NCI-H2227 treated with DMSO at 0.1 percent for 48 hours (cell line): ENCODE measurements around the gene USF3.

Experiments used
- DNase-seq: peaks from one replicate; lab custom pipeline; 2025; lab: John Stamatoyannopoulos, UW

The USF3 gene

DNA sequence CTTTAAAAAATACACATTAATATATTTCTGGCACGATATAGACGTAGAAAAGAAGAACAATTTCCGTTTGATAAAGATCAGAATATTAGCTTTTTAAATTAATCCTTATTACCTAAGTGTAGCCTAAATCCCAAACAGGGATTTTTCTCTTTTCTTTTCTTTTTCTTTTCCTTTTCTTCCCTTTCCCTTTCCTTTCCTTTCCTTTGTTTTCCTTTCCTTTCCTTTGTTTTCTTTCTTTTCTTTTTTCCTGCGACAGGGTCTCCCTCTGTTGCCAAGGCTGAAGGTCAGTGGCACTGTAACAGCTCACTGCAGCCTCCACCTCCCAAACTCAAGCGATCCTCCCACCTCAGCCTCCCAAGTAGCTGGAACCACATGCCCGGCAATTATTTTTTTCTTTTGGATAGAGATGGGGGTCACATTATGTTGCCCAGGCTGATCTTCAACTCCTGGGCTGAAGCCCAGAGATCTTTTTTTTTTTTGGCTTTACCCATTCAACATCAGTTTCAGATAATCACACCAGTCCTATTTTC, 1.8 kb upstream of the USF3 start:
- DNase-seq, result no peak

DNA sequence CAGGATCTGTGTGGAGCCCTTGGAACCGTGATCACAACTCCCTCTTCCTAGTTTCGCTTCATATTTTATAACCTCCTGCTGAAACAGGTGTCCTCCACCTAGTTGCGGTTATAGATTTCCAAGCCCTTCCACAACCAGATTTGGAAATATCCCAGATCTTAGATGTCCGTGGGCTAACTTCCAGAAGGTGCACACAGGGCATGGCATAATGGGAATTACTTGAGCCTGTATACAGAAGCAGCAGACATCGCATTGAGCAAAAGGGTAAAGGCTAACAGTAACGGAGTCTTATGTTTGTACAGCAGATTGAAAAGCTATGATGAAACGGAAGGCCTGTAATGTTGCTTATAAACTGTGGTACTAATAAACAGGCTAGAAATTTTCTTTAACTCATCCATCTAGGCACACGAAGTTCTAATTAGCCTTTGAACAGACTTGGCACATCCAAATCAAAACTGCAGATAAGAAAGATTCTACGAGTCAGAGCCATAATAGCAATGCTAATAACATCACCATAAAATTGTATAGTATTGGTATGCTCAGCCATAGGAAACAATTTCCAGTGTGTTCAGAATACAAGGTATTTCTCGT, 1.2 kb upstream of the USF3 start:
- DNase-seq, result no peak

DNA sequence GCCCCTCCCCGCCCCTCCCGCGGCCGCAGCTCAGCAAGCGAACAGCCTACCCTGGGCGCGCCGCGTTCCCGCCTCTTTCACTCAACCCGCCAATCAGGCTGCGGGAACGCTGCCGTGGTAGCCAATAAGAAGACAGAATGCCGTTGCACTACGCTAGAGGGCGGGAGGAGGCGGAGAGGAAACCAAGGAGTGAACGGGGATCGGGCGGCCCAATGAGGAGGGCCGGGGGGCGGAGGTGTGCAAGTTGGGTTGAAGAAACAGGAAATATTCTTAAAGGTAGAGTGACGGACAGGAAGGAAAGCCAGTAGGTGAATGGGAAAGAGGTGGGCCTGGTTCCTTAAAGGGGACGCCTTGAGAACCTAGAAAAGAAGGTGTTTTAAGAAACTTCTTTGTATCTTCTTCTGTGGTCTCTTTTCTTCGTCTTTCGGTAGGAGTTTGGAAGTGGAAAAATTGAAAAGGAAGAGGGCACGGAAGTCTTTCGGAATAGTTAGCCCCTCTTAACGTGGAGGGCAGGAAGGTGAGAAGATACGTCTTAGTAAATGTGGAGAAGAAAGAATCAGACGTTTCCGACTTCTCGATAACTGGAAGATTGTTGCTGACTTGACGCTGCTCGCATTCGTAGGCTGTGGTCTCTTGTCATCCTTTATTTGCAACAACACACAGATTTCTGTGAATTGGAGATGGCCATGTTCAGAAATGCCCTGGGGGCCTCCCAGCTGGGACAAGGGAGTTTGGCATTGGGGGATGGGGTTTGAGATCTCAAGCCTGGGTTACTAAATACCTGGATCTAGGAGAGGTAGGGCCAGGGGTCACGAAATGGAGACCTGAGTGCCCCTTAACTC, 437 bp upstream of the USF3 start:
- DNase-seq, result peak; percentile 95

DNA sequence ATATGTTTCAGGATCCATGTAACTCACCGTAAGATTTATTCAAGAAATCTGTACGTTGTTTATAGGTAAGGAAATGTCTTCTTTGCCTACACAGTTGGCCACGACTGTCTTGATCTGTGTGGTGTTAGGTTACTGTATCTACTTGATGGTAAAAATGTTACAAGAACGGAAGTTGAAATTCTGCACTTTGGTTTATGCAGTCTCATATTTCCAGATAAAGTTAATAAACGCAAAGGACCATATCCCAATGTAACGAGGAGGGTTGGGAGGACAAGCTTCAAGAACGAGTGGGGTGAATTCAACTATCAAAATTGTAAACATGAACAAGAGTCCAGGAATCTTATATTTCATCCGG, 1.0 kb downstream of the USF3 start:
- no peak for DNase-seq

DNA sequence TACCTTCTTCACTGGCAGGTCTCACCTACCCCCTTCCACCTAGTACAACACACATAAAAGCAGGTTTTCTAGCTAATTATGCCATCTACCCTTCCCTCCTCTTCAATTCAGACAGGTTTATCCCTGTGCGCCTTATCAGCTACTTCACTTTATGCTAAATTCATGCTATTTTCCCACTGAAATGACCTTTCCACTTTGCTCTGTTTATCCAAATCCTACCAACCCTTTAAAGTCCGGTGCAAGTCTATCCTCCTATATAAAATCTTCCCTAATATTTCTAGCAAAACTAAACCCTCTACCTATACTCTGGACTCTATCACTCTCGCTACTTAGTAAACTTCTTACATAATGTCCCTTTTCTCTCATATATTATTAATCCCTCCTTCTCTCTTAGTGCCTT, 6.0 kb downstream of the USF3 start:
- DNase-seq, result no peak

DNA sequence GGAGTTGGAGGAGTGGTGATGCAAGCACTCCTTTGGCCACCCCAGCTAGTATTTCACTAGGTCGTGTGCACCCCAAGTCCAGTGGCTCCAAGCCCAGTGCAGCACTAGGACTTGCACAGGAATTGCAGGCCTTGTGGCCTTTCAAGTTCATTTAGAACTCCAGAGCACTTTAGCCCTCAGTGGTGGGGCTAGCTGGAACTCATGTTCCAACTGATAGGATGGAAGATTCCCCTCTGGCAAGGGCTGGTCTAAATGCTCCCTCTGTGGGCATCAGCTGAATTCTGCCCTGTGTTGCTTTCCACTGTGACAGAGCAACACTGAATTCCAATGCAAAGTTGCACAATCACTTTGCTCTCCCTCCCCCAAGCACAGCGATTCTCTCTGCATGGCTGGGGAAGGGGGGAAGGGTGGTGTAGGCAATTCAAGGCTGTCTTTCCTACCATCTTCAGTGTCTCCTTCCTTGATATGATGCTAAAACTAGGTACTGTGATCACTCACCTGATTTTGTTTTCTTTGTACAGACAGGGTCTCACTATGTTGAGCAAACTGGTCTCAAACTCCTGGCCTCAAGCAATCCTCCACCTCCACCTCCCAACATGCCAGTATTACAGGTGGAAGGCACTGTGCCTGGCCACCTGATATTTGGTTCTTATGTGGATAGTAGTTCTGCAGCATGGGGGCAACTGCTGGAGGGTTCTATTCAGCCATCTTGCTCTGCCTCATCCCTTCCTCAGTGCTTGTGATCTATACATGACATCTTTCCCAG, 10.3 kb downstream of the USF3 start:
- DNase-seq, result no peak

DNA sequence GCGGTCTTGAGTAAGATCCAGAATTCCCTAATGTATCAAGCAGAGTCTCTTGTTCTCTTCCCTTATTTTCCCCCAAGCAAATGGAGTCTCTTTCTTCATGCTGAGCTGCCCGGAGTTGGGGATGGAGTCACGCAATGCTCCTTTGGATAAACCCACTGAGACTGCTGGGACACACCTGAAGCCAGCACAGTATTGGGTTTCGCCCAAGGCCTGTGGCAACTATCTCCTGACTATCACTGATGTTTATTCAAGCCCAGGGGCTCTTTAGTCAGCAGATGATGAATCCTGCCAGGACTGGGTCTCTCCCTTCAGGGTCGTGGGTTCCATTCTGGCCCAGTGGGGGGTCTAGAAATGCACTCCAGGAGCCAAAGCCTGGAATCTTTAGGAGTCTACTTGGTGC, 11.3 kb downstream of the USF3 start:
- no peak for DNase-seq

DNA sequence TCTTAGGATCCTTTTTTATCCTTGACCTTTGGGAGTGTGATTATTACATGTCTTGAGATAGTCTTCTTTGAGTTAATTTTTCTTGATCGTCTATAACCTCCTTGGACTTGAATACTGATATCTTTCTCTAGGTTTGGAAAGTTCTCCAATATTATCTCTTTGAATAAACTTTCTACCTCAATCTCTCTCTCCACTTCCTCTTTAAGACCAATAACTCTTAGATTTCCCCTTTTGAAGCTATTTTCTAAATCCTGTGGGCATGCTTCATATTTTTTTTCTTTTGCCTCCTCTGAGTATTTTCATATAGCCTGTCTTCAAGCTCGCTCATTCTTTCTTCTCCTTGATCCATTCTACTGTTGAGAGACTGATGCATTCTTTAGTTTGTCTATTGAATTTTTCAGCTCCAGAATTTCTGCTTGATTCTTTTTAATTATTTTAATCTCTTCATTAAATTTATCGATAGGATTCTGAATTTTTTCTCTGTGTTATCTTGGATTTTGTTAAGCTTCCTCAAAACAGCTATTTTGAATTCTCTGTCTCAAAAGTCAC, 12.1 kb downstream of the USF3 start:
- no peak for DNase-seq

DNA sequence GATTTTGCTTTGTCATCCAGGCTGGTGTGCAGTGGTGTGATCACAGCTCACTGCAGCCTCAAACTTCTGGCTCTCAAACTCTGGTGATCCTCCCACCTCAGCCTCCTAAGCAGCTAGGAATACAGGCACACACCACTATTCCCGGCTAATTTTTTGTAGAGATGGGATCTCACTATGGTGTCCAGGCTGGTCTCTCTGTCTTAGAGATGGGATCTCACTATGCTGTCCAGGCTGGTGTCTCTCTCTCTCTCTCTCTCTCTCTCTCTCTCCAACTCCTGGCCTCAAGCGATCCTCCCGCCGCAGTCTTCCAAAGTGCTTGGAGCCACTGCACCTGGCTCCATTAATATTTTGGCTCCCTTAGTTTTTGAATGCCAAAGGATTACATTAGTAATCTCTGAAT, 17.7 kb downstream of the USF3 start:
- DNase-seq, result no peak

DNA sequence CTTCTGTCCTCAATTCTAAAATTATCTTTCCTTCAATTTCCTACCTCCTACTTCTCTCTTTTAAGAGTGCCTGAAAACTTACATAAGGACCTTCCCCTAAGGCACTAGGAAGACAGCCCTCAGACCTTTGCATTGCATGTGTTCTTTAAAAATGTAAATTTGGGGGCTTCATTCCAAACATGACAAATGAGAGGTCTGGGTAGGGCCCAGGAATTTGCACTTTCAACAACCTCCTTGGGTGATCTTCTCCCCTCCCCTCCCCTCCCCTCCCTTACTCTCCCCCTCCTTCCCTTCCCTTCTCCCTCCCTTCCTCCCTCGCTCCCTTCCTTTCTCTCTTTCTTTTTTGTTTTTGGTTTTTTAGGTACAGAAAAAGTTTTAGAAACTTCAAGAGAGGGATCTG, 18.7 kb downstream of the USF3 start:
- DNase-seq, result no peak

DNA sequence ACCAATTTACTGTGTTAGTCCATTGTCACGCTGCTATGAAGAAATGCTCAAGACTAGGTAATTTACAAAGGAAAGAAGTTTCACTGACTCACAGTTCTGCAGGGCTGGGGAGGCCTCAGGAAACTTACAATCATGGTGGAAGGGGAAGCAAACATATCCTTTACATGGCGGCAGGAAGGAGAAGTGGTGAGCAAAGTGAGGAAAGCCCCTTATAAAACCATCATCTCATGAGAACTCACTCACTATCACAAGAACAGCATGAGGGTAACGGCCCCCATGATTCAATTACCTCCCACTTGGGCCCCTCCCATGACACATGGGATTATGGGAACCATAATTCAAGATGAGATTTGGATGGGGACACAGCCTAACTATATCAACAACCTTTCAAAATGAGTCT, 20.2 kb downstream of the USF3 start:
- no peak for DNase-seq

DNA sequence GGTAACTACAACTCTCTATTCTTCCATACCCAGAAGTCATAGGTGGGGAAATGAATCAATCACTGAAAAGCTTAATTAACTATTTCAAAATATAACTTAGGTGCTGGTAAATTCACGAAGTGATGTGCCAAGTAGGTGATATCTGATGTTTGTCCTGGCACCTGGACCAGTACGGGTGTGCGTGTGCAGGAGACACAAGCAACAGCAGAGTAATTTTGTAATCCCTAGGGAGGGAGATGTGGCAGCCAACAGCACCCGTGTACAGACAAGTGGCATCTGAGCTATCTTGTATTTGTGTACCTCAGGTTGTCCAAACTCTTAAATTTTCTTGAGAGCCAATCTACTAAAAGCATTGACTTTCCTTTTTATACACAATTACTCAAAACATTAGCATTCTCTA, 22.8 kb downstream of the USF3 start:
- DNase-seq, result no peak

DNA sequence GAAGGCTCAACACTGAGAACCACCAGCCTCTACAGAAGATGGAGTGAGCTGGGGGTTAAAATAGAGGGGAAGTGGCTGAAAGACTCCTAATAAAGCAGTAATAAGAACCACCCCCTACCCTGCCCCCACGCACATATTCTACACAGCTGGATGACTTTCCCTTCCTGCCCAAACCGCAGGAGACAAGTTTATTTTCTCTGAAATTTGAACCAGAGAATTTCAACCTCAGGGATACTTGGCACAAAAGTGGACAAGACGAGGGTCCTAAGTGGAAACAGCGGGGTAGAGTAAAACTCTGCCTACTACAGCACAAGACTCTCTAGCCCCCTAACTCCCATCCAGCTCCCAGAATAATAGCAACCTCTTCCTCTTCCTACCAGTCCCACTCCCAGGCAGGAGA, 28.4 kb downstream of the USF3 start:
- no peak for DNase-seq

DNA sequence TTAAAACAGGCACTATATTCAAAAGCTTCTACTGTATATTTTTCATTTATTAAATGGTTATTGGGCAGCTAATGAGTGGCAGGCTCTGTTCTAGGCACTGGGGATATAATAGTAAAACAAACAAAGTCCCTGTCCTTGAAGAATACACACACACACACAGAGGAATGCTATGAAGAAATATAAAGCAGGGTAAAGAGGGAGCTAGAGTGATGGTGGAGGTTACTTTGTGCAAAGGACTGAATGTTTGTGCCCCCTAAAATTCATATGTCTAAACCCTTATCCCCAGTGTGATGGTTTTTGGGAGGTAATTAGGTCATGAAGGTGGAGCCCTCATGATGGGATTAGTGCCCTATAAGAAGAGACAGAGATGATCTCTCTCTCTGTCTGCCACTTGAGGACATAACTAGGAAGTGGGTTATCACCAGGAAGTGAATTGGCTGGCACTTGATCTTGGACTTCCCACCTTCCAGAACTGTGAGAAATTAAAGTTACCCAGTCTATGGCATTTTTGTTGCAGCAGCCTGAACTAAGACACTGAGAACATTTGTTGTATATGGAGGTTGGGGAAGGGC, 31.8 kb downstream of the USF3 start:
- no peak for DNase-seq

DNA sequence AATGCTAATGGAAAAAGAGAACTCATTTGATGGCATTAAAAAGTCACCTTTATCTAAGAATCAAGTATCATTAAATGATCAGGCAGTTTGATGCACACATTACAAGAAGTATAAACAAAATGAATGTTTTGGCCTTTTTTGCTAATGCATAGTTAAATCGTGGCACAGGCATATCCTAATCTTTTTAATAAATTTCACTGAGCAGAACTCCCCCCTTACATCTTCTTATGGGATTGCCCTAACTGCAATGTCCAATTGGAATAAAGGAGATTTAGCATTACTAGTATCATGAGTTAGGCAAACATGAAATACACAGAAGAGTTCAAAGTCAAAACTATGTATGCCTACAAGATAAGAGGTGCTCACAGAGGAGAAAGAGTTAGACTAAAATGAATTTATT, 32.7 kb downstream of the USF3 start:
- DNase-seq, result no peak

DNA sequence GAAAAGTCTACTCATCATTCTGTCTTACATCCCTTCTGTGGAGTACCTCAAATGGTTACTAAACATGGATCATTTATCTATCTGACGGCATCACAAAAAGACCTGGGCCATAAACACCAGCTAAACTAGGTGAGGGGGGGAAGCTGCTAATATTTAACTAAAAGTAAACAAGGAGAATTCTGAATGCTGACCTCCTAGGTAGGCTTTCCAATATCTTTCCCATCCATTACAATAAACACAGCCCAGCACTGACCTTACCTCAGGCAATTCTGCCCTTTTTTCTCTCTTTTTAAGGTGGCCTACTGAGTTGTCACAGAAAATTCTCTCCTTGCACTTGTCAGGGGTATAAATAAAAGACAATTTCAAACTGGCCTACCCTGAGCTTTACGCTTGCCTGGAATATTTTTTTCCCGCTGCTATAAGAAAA, 33.1 kb downstream of the USF3 start:
- no peak for DNase-seq

DNA sequence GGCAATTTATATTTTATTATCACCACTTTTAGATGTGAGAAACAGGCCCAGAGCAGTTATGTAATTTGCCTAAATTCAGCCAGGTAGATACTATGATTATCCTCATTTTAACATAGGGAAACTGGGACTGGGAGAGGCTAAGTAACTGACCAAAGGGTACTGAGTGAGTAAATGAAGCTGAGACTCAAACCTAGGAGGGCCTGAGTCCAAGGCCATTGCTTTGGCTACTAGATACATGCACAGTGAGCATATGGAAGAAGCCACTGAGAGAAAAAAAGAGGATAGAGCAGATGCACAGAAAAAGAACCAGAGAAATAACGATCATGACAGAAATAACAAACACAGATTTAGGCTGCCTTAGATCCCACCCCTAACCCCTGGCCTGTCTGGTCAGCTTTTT, 33.6 kb downstream of the USF3 start:
- no peak for DNase-seq

DNA sequence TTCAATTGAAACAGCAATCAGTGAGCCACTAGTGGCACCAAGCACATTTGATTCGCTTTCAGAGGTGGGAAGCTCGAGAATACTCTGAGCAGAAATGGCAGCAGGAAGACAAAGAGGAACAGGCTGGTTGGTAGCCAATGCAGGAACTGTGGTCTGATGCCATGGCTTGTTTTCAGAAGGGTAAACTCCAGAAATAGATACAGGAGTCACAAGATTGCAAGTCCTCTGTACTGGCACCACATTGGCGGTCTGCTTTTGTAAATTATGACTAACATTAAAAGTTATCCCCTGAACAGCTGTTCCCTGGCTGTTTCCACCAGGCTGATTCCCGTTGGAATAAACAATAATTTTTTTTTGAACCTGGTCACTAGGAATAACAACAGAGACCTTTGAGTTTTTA, 35.5 kb downstream of the USF3 start:
- DNase-seq, result no peak

DNA sequence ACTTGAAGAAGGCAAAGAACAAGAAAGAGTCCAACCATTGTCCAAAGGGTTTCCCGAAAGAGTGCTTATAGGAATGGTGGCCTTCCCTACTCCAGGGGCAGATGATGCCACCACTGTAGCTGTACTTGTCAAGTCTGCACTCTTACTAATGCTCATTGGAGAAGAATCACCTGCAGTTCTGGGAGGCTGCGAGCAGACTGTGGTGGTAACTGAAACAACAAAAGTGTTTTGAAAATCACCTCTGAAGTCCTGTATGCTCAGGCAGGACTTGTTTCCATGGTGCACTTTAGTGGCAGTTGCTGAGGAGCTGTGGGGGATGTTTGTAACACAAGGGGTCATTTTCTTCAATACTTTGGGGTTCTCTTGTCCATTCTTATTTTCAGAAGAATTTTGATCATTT, 36.0 kb downstream of the USF3 start:
- no peak for DNase-seq

DNA sequence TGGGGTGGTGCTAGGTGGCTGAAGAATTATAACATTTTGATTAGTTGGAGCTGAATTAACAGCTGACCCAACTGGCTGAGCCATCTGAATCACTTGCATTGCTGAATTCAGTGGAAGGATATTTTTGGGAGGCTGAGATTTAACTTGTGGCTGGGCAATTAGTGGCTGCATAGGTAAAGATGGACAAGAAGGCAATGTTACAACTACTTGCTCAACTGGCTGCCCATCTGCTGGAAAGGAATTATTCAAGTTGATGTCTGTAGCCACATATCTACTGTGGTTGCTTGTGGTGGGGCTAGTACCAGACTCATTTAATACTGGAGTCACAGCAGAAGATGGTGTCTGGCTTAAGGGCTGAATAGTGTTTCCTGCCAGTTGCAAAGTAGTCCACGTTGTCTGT, 36.4 kb downstream of the USF3 start:
- DNase-seq, result no peak

DNA sequence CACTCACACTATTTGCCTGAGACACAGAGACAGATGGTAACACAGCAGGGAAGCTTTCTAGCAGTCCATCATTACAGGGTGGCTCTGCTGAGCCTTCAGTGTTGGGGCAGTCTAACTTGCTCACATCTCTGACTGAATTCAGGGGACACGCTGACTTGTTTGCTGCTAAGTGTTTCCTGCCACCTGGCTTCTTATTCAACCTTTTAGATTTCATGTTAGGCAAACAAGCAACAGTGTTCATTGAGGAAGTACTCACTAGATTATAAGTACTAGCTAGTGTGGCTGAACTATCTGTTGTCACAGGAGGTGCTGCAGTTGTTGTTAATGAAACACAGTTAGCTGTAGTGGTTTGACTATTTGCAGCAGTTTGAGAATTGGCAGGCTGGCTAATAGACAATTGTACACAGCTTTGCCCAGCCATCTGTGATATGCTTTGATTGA, 37.3 kb downstream of the USF3 start:
- DNase-seq, result no peak

DNA sequence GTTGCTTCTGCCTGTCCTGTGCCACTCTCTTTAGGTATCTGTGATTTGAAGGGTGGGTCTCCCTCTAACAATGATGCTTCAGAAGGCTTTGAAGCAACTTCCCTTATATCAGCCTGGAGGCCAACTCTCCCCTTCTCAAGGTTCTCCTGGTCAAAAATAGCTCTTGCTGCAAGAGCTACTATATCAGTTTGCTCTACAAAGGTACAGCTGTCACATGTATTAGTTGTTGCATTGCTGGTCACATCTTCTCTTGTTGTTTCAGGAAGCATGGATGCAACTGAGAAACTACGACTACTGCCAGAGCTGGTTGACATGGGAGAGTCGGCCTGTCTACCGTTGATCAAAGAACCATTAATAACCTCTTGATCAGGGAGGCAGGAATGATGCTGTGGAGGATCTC, 38.3 kb downstream of the USF3 start:
- no peak for DNase-seq
